WTC11 (cell line): ENCODE results near the gene UBE2M.
A peak's percentile ranks its signal among the peaks of the same experiment; 100 is the strongest.

Experiments
- ATF1 ChIP-seq: sonication (generic); formaldehyde crosslinking; IDR thresholded peaks from 2 replicates; pipeline ENCODE4 v1.8.1; 2023; ENCODE audit warnings: mild to moderate bottlenecking, moderate library complexity, missing genetic modification reagents
- E2F4 ChIP-seq: sonication (generic); formaldehyde crosslinking; IDR thresholded peaks from 2 replicates; pipeline ENCODE4 v1.8.1; 2022; ENCODE audit warnings: low read depth, mild to moderate bottlenecking, moderate library complexity, missing genetic modification reagents, borderline replicate concordance
- EMX1 ChIP-seq: fragments of 250-450 bp; sonication (Bioruptor Pico); IDR thresholded peaks from 2 replicates; pipeline ENCODE4 v1.8.0; 2021; ENCODE audit warnings: mild to moderate bottlenecking
- ETV6 ChIP-seq: sonication (generic); formaldehyde crosslinking; IDR thresholded peaks from 2 replicates; pipeline ENCODE4 v1.8.1; 2022; ENCODE audit warnings: mild to moderate bottlenecking, missing genetic modification reagents
- FOXJ3 ChIP-seq: sonication (generic); formaldehyde crosslinking; IDR thresholded peaks from 2 replicates; pipeline ENCODE4 v1.9.0; 2021; ENCODE audit warnings: missing genetic modification reagents, mild to moderate bottlenecking, borderline replicate concordance
- MLX ChIP-seq: sonication (generic); formaldehyde crosslinking; IDR thresholded peaks from 2 replicates; pipeline ENCODE4 v1.8.1; 2023; ENCODE audit warnings: mild to moderate bottlenecking, missing genetic modification reagents, moderate library complexity
- NR2C2 ChIP-seq: sonication (generic); formaldehyde crosslinking; IDR thresholded peaks from 2 replicates; pipeline ENCODE4 v1.8.0; 2022; ENCODE audit warnings: mild to moderate bottlenecking, missing genetic modification reagents
- PRRX2 ChIP-seq: fragments of 250-450 bp; sonication (Bioruptor Pico); IDR thresholded peaks from 2 replicates; pipeline ENCODE4 v1.8.0; 2021; ENCODE audit warnings: mild to moderate bottlenecking
- SMAD3 ChIP-seq: sonication (generic); formaldehyde crosslinking; IDR thresholded peaks from 2 replicates; pipeline ENCODE4 v1.8.0; 2022; ENCODE audit warnings: missing genetic modification reagents, mild to moderate bottlenecking, borderline replicate concordance
- ZBTB21 ChIP-seq: sonication (generic); formaldehyde crosslinking; IDR thresholded peaks from 2 replicates; pipeline ENCODE4 v1.8.1; 2023; ENCODE audit warnings: mild to moderate bottlenecking, missing genetic modification reagents, borderline replicate concordance
- TF ChIP-seq, protein P1 (sequence below): fragments of 200-600 bp; IDR thresholded peaks from 2 replicates; pipeline ENCODE4 v1.8.0; 2022; ENCODE audit warnings: antibody characterized with exemption
- TF ChIP-seq, protein P2 (sequence below): sonication (generic); formaldehyde crosslinking; IDR thresholded peaks from 2 replicates; pipeline ENCODE4 v1.8.0; 2022; ENCODE audit warnings: missing genetic modification reagents
- TF ChIP-seq, protein P3 (sequence below): sonication (generic); formaldehyde crosslinking; IDR thresholded peaks from 2 replicates; pipeline ENCODE4 v1.8.1; 2023; ENCODE audit warnings: mild to moderate bottlenecking, missing genetic modification reagents, moderate library complexity
- TF ChIP-seq, protein P4 (sequence below): sonication (generic); formaldehyde crosslinking; IDR thresholded peaks from 2 replicates; pipeline ENCODE4 v1.8.1; 2023; ENCODE audit warnings: mild to moderate bottlenecking, missing genetic modification reagents, borderline replicate concordance

- TF ChIP-seq, protein P1, sequence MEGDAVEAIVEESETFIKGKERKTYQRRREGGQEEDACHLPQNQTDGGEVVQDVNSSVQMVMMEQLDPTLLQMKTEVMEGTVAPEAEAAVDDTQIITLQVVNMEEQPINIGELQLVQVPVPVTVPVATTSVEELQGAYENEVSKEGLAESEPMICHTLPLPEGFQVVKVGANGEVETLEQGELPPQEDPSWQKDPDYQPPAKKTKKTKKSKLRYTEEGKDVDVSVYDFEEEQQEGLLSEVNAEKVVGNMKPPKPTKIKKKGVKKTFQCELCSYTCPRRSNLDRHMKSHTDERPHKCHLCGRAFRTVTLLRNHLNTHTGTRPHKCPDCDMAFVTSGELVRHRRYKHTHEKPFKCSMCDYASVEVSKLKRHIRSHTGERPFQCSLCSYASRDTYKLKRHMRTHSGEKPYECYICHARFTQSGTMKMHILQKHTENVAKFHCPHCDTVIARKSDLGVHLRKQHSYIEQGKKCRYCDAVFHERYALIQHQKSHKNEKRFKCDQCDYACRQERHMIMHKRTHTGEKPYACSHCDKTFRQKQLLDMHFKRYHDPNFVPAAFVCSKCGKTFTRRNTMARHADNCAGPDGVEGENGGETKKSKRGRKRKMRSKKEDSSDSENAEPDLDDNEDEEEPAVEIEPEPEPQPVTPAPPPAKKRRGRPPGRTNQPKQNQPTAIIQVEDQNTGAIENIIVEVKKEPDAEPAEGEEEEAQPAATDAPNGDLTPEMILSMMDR = no peak
- TF ChIP-seq PRRX2 (CRISPR knock-in tag) (no peak), NR2C2 (CRISPR knock-in tag) (peak; percentile 33; the same call in 1 of the 2 replicates), SMAD3 (no peak), ZBTB21 (CRISPR knock-in tag) (no peak), MLX (CRISPR knock-in tag) (no peak), FOXJ3 (no peak), E2F4 (no peak; the same call in 1 of the 2 replicates), ATF1 (CRISPR knock-in tag) (no peak), EMX1 (CRISPR knock-in tag) (no peak), ETV6 (CRISPR knock-in tag) (no peak)
- TF ChIP-seq, protein P2, sequence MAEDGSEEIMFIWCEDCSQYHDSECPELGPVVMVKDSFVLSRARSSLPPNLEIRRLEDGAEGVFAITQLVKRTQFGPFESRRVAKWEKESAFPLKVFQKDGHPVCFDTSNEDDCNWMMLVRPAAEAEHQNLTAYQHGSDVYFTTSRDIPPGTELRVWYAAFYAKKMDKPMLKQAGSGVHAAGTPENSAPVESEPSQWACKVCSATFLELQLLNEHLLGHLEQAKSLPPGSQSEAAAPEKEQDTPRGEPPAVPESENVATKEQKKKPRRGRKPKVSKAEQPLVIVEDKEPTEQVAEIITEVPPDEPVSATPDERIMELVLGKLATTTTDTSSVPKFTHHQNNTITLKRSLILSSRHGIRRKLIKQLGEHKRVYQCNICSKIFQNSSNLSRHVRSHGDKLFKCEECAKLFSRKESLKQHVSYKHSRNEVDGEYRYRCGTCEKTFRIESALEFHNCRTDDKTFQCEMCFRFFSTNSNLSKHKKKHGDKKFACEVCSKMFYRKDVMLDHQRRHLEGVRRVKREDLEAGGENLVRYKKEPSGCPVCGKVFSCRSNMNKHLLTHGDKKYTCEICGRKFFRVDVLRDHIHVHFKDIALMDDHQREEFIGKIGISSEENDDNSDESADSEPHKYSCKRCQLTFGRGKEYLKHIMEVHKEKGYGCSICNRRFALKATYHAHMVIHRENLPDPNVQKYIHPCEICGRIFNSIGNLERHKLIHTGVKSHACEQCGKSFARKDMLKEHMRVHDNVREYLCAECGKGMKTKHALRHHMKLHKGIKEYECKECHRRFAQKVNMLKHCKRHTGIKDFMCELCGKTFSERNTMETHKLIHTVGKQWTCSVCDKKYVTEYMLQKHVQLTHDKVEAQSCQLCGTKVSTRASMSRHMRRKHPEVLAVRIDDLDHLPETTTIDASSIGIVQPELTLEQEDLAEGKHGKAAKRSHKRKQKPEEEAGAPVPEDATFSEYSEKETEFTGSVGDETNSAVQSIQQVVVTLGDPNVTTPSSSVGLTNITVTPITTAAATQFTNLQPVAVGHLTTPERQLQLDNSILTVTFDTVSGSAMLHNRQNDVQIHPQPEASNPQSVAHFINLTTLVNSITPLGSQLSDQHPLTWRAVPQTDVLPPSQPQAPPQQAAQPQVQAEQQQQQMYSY = no peak
- TF ChIP-seq, protein P3, sequence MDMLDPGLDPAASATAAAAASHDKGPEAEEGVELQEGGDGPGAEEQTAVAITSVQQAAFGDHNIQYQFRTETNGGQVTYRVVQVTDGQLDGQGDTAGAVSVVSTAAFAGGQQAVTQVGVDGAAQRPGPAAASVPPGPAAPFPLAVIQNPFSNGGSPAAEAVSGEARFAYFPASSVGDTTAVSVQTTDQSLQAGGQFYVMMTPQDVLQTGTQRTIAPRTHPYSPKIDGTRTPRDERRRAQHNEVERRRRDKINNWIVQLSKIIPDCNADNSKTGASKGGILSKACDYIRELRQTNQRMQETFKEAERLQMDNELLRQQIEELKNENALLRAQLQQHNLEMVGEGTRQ = 0 out of 2 replicates have a peak, but pooled peaks have one; percentile 25
- TF ChIP-seq, protein P4, sequence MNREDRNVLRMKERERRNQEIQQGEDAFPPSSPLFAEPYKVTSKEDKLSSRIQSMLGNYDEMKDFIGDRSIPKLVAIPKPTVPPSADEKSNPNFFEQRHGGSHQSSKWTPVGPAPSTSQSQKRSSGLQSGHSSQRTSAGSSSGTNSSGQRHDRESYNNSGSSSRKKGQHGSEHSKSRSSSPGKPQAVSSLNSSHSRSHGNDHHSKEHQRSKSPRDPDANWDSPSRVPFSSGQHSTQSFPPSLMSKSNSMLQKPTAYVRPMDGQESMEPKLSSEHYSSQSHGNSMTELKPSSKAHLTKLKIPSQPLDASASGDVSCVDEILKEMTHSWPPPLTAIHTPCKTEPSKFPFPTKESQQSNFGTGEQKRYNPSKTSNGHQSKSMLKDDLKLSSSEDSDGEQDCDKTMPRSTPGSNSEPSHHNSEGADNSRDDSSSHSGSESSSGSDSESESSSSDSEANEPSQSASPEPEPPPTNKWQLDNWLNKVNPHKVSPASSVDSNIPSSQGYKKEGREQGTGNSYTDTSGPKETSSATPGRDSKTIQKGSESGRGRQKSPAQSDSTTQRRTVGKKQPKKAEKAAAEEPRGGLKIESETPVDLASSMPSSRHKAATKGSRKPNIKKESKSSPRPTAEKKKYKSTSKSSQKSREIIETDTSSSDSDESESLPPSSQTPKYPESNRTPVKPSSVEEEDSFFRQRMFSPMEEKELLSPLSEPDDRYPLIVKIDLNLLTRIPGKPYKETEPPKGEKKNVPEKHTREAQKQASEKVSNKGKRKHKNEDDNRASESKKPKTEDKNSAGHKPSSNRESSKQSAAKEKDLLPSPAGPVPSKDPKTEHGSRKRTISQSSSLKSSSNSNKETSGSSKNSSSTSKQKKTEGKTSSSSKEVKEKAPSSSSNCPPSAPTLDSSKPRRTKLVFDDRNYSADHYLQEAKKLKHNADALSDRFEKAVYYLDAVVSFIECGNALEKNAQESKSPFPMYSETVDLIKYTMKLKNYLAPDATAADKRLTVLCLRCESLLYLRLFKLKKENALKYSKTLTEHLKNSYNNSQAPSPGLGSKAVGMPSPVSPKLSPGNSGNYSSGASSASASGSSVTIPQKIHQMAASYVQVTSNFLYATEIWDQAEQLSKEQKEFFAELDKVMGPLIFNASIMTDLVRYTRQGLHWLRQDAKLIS (CRISPR knock-in tag) = no peak
Measured at GRCh38 chr19:58558066-58558622, at the start of gene UBE2M.
